HEK293 (cell line): ENCODE data around the gene CSAG1.
"Not testable (repeated sequence)": the region's sequence is repeated elsewhere in the genome, so short reads cannot be mapped to it uniquely, and the experiment has no call there.

ENCODE experiments used
- CTCF ChIA-PET: fragments of 350-600 bp; formaldehyde crosslinking; extraction: SDS; loops from one replicate; lab custom pipeline; 2021; ENCODE audit warnings: antibody characterized with exemption; lab: Yijun Ruan, JAX
- POLR2A ChIA-PET: fragments of 300-600 bp; formaldehyde crosslinking; extraction: SDS; loops from one replicate; lab custom pipeline; 2020; ENCODE audit warnings: antibody characterized with exemption, inconsistent platforms; lab: Yijun Ruan, JAX
- H3K27ac ChIP-seq: fragments of 200-500 bp; sonication (Bioruptor generic); 2 replicates; pipeline ENCODE4 v1.5.1; 2014; ENCODE audit warnings: low read depth, low read length, control low read depth, inconsistent platforms; ENCODE audit errors: extremely low read depth
- H3K36me3 ChIP-seq, 2 experiments: fragments of 200-500 bp in 1 of 2; sonication (Bioruptor generic) in 1 of 2; 1 replicate in 1 of 2; 2 replicates in 1 of 2; pipeline ENCODE4 v1.5.1; 2014 to 2017; ENCODE audit warnings: inconsistent platforms in 2 of 2, low read length in 2 of 2; ENCODE audit not compliant: control insufficient read depth in 2 of 2, insufficient read depth in 1 of 2
- H3K4me1 ChIP-seq: fragments of 200-500 bp; sonication (Bioruptor generic); 2 replicates; pipeline ENCODE4 v1.5.1; 2014; ENCODE audit warnings: mild to moderate bottlenecking, low read length, inconsistent platforms; ENCODE audit not compliant: control insufficient read depth, insufficient read depth
- H3K4me3 ChIP-seq: 2 replicates; pipeline ENCODE4 v1.5.1; 2011; ENCODE audit warnings: low read depth, mild to moderate bottlenecking, control low read depth, low read length, moderate library complexity
- H3K9me3 ChIP-seq: fragments of 200-500 bp; sonication (Bioruptor generic); 2 replicates; pipeline ENCODE4 v1.5.1; 2014; ENCODE audit warnings: low read depth, low read length, inconsistent platforms; ENCODE audit not compliant: control insufficient read depth, insufficient read depth
- GLIS1 ChIP-seq: fragments of 450-650 bp; formaldehyde crosslinking; IDR thresholded peaks from 2 replicates; pipeline ENCODE4 v1.5.1; 2016; ENCODE audit warnings: missing biosample characterization, missing genetic modification characterization
- GLIS2 ChIP-seq: fragments of 450-650 bp; formaldehyde crosslinking; IDR thresholded peaks from 2 replicates; pipeline ENCODE4 v1.5.1; 2016; ENCODE audit warnings: missing biosample characterization, missing genetic modification characterization
- KLF16 ChIP-seq: fragments of 450-650 bp; formaldehyde crosslinking; IDR thresholded peaks from 2 replicates; pipeline ENCODE4 v1.5.1; 2017; ENCODE audit warnings: missing biosample characterization, missing genetic modification characterization
- PRDM1 ChIP-seq: fragments of 450-650 bp; formaldehyde crosslinking; IDR thresholded peaks from 2 replicates; pipeline ENCODE4; 2016; ENCODE audit warnings: missing biosample characterization, missing genetic modification characterization
- REPIN1 ChIP-seq: fragments of 450-650 bp; formaldehyde crosslinking; IDR thresholded peaks from 2 replicates; pipeline ENCODE4 v1.5.1; 2017; ENCODE audit warnings: missing biosample characterization, missing genetic modification characterization, low read depth
- ZNF335 ChIP-seq: fragments of 450-650 bp; formaldehyde crosslinking; conservative IDR thresholded peaks from 2 replicates; pipeline ENCODE4 v1.5.1; 2016; ENCODE audit warnings: missing biosample characterization, missing genetic modification characterization
- ZNF660 ChIP-seq: fragments of 450-650 bp; IDR thresholded peaks from 2 replicates; pipeline ENCODE4 v1.5.1; 2018; ENCODE audit warnings: missing biosample characterization, mild to moderate bottlenecking, missing genetic modification characterization
- ZNF785 ChIP-seq: fragments of 450-650 bp; formaldehyde crosslinking; IDR thresholded peaks from 2 replicates; pipeline ENCODE4 v1.5.1; 2016; ENCODE audit warnings: missing biosample characterization, missing genetic modification characterization

Gene CSAG1

GRCh38 chrX:152733261-152733975 is at the start of gene CSAG1, which contains the start of gene MAGEA12:
Gene CSAG1 (minus strand): TSS chrX:152733721. CDS start chrX:152732460, 1,261 bp downstream.
Gene MAGEA12 (plus strand): TSS chrX:152733757. CDS start chrX:152736162, 2,405 bp downstream.
- CTCF ChIA-PET: no interaction called here
- no peaks in the 10 kb centered on the region for H3K36me3 ChIP-seq
- H3K27ac ChIP-seq: no peak within 1 kb of the TSS
- POLR2A ChIA-PET: no interaction called here
- TF ChIP-seq ZNF785: no peak
- TF ChIP-seq GLIS1 (tag by site-specific recombination): no peak
- TF ChIP-seq ZNF660 (tag by site-specific recombination): no peak
- no peak for TF ChIP-seq ZNF335 (tag by site-specific recombination)
- no peak for TF ChIP-seq REPIN1 (tag by site-specific recombination)
- no peak for TF ChIP-seq PRDM1
- TF ChIP-seq KLF16 (tag by site-specific recombination): no peak
- no peak for TF ChIP-seq GLIS2
- no peaks in the 10 kb centered on the region for H3K9me3 ChIP-seq
- H3K4me3 ChIP-seq: no peak within 1 kb of the TSS
- H3K4me1 ChIP-seq: no peaks in the 10 kb centered on the region

GRCh38 chrX:152769549-152770289 is 36.2 kb upstream of the CSAG1 start, which contains the start of gene MAGEA6:
Gene MAGEA6 (minus strand): TSS chrX:152769689. CDS start chrX:152767650, 2,039 bp downstream.
- H3K4me3 ChIP-seq, POLR2A ChIA-PET, H3K4me1 ChIP-seq: not testable (repeated sequence)

GRCh38 chrX:152766562-152766961 is 33.0 kb upstream of the CSAG1 start:
- H3K9me3 ChIP-seq, H3K4me1 ChIP-seq, H3K4me3 ChIP-seq, H3K36me3 ChIP-seq, CTCF ChIA-PET, H3K27ac ChIP-seq, POLR2A ChIA-PET: not testable (repeated sequence)

More at GRCh38 chrX:152769549-152770289, 36.2 kb upstream of the CSAG1 start, which contains the start of gene MAGEA6:
- CTCF ChIA-PET, H3K27ac ChIP-seq, H3K9me3 ChIP-seq, H3K36me3 ChIP-seq: not testable (repeated sequence)

GRCh38 chrX:152761582-152761981 is 28.1 kb upstream of the CSAG1 start:
- H3K9me3 ChIP-seq, H3K27ac ChIP-seq, CTCF ChIA-PET, H3K4me1 ChIP-seq, POLR2A ChIA-PET, H3K36me3 ChIP-seq, H3K4me3 ChIP-seq: not testable (repeated sequence)

GRCh38 chrX:152759544-152759943 is 26.0 kb upstream of the CSAG1 start:
- H3K9me3 ChIP-seq, CTCF ChIA-PET, H3K4me1 ChIP-seq, H3K36me3 ChIP-seq, H3K27ac ChIP-seq, H3K4me3 ChIP-seq, POLR2A ChIA-PET: not testable (repeated sequence)

- H3K36me3 ChIP-seq, POLR2A ChIA-PET, H3K4me3 ChIP-seq, CTCF ChIA-PET, H3K27ac ChIP-seq, H3K9me3 ChIP-seq, H3K4me1 ChIP-seq: not testable (repeated sequence)
Measured at GRCh38 chrX:152758918-152759317, 25.4 kb upstream of the CSAG1 start, which contains the start of gene CSAG3. Gene CSAG3 (plus strand): TSS chrX:152759218.

GRCh38 chrX:152754871-152755270 is 21.4 kb upstream of the CSAG1 start:
- H3K36me3 ChIP-seq, POLR2A ChIA-PET, CTCF ChIA-PET: not testable (repeated sequence)

GRCh38 chrX:152753686-152754650 is 20.4 kb upstream of the CSAG1 start, which contains the start of gene MAGEA2:
Gene MAGEA2 (minus strand): TSS chrX:152753842. CDS start chrX:152751363, 2,479 bp downstream.
- H3K36me3 ChIP-seq, H3K4me1 ChIP-seq, H3K9me3 ChIP-seq, H3K27ac ChIP-seq, CTCF ChIA-PET, H3K4me3 ChIP-seq, POLR2A ChIA-PET: not testable (repeated sequence)

More at GRCh38 chrX:152754871-152755270, 21.4 kb upstream of the CSAG1 start:
- H3K4me3 ChIP-seq, H3K4me1 ChIP-seq, H3K9me3 ChIP-seq, H3K27ac ChIP-seq: not testable (repeated sequence)
